ENCODE data around the gene LRBA.

GRCh38 chr4:150540536-150540935 lies 474.5 kb downstream of the LRBA start:
- TF ChIP-seq TAF1 (IDR thresholded peaks at IDR 0.05; ENCODE audit: borderline replicate concordance, low read depth, low read length) (no peak), POLR2A (IDR thresholded peaks at IDR 0.05; ENCODE audit: low read depth, low read length) (no peak)

Data from GM12892 (cell line).